Peyer's patch (tissue), 4 donors: ENCODE results near the gene ZNG1F.
"Not testable (repeated sequence)": the region's sequence is repeated elsewhere in the genome, so short reads cannot be mapped to it uniquely, and the experiment has no call there.

Experiments
- CTCF ChIP-seq, 6 experiments: fragments of 450-650 bp in 4 of 6; fragments of 200-600 bp in 2 of 6; sonication (generic) in 1 of 6; IDR thresholded peaks; one replicate each; pipeline ENCODE4 v1.5.1; 2017 to 2019; ENCODE audit warnings: antibody characterized with exemption in 6 of 6, mild to moderate bottlenecking in 3 of 6, moderate library complexity in 1 of 6
- POLR2A ChIP-seq, 2 donors: fragments of 450-650 bp; IDR thresholded peaks; one replicate each; pipeline ENCODE4 v1.5.1; 2017; ENCODE audit warnings: antibody characterized with exemption in 2 of 2, mild to moderate bottlenecking in 2 of 2, moderate library complexity in 2 of 2

GRCh38 chr9:41234221-41234620 lies 45.1 kb upstream of the ZNG1F start:
- not testable (repeated sequence) for TF ChIP-seq CTCF, POLR2A (IDR thresholded peaks at IDR 0.05)
